T47D (cell line): Measurements from ENCODE around the gene HOXB1.

Experiments used
- DNase-seq, 2 experiments: peaks; one replicate each; pipeline versions ENCODE4 v3.0.0 to v3.0.0-alpha.2; 2011 to 2012; ENCODE audit warnings: low read depth in 1 of 2, low spot score in 1 of 2
- JUND ChIP-seq: IDR thresholded peaks from 2 replicates; pipeline ENCODE4 v1.6.1; 2012; ENCODE audit warnings: low read depth
- in situ Hi-C: cut with HindIII; loops from 2 replicates; pipeline ENCODE4 v1.10.0; 2016; ENCODE audit warnings: low sequenced_read_pairs, low pct_unique_long_range_greater_than_20kb

The HOXB1 gene

DNA sequence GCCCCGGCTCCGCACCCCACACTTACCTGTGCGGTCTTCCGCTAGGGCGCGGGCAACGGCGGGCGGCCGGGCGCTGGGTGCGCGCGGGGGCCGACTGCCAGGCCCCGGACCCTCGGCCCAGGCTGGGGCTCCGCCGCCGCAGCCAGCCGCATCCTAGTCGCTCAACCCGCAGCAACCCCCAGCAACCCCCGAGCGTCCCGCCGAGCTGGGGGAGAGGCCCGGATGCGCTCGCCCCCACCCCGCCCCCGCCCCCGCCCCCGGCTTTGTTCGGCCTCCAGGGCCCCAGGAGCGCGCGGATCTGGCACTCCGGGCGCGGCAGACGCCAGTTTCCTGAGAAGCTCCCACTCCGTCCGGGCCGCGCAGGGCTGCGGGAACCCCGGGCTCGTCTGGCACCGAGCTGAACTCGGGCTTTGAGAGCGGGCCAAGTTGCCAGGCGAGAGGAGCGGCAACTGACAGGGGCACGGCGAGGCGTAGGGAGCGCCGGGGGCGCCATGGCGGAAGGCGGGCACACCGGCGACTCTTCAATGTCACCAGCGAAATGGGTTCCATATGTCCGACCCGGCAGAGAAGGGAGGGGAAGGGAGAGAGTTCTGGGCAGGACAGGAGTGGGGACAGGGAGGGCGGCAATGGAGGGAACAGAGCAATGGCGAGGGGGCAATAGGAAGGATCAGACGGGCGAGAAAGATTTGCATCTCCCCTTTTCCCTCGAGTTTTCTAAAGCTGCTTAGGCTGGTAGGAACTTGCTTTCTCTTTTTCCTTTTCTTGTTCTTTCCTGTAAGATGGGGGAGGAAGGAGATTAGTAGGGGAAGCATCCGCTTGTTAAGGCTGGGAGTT is 33.6 kb upstream of the HOXB1 start:
- TF ChIP-seq JUND, result no peak
- peak in 1 of 2 experiments; percentile 54 for DNase-seq
- in situ Hi-C loops, result no loop called here

GRCh38 chr17:48563867-48564187 is 33.0 kb upstream of the HOXB1 start:
- no peak for DNase-seq
- in situ Hi-C loops, result no loop called here
- no peak for TF ChIP-seq JUND

DNA sequence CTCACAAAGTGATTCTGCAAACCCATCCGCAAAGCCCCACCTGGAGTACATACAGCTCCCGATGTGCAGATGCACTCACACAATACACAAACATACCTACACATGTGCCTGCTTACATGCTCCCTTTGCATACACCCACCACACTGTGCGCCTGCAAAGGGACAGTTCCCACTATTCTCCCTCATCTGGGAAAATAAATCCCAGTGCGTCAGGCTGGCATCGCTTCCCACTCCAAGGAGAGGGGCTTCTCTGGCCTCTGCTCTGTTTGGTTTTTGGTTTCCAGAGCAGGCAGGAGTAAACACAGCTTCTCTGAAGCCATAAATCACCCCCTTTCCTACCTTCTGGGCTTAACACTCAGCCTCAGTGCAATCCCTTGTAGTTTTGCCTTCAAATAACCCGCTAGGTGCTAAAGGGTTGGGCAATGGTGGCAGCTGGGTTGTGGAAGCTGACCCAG is 32.6 kb upstream of the HOXB1 start:
- no peak for TF ChIP-seq JUND
- no peak for DNase-seq
- in situ Hi-C loops, result no loop called here

GRCh38 chr17:48562934-48563333 is 32.1 kb upstream of the HOXB1 start:
- DNase-seq, result no peak
- in situ Hi-C loops, result no loop called here
- no peak for TF ChIP-seq JUND

DNA sequence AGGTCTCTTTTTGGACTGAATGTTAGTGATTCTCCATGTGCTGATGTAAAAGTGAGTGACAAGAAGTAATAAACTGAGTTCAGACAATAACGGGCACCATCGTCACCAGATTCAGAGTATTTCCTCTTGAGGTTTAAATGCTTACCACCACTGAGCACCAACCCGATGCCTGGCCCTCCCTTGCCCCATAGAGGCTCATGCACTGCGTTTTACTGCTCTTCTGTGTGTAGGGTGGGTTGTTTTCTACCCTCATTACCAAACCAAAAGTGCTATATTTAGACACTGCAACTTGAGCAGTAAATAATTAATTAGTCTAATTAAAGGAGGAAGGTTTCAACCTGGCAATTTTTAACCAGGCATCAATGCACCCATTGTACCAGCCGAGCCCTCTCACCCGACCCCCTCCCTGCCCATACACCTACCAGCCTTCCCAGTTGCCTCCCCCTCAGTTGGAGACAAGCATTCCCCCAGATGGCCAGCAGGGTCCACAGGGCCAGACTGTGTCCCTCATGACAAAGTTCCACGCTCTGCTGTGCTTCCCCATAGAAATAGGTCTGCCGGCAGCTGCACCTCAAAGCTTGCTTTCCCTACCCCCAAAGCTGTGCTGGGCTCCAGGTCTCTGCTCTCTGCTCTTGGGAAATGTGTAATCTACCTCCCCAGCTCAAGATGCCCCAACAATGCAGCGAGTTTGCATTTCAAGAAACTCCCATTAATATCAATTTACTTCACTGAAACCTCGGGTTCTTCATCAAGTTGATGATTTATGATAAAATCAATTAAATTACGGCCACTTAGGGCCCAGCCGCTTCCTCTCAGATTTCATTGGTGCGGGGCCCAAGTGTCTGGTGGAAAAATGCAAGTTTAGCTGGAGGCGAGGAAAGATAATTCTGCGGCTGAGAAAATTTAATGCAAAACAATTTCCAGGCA is 31.3 kb upstream of the HOXB1 start:
- in situ Hi-C loops, result no loop called here
- TF ChIP-seq JUND, result no peak
- DNase-seq, result no peak

DNA sequence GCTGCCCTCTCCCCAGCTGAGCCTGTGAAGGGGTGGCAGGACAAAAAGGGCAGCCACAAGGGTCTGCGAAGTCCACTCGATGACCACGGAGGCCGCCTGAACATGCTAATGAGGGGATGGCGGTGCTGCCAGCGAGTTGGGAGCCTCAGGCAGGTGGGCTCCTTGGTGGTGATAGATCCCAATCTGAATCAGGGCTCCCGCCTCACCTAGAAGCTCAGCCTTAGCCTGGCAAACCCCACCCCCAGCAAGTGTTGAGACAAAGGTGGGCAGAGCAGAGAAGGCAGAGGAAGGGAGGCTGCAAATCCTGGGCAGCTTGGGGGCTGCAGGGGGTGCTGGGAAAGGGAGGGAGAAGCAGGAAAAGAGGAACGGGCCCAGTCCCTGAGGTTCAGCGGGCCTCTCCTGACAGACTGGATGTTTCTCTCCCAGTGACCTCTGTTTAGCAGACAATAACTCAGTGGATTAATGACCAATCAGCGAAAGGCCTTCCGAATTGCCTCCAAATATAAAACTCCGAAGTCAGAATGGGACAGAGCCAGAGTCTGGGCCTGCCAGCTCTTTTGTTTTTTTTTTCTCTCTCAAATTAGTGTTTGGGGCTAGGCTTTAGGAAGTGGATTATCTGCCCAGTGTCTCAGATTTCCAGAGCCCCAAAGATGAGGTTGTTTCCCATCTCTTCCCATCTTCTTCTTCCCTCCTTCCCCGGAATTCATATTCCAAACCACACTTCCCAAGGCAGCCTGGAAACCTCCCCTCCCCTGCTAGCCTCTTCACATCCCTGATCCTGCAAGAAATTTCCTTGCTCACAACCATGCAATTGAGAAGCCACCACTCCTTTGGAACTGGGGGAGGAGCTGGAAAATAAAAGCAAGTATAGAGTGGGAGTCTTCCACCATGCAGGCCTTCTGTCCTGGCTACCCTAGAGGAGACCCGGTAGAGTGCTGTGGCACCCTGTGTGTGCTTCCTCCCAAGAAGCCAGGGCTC is 29.3 kb upstream of the HOXB1 start:
- in situ Hi-C loops, result no loop called here
- no peak for TF ChIP-seq JUND

GRCh38 chr17:48559122-48559839 is 28.5 kb upstream of the HOXB1 start:
- in situ Hi-C loops, result no loop called here
- TF ChIP-seq JUND, result no peak
- DNase-seq, result no peak

More for the DNA sequence above, 29.3 kb upstream of the HOXB1 start:
- DNase-seq, result no peak

DNA sequence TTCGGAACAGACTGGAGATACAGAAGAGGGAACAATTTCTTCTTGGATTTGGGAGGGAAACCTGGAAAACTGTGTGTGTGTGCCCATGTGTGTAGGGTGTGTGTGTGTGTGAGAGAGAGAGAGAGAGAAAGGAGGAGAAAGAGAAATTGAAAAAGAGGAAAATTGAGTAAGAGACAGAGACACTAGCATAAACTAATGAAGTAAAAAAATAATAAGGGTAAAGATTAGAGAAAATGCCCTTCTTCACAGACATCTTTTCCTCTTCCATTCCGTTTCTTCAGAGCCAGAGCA is 28.0 kb upstream of the HOXB1 start:
- DNase-seq, result no peak
- no peak for TF ChIP-seq JUND
- in situ Hi-C loops, result no loop called here

DNA sequence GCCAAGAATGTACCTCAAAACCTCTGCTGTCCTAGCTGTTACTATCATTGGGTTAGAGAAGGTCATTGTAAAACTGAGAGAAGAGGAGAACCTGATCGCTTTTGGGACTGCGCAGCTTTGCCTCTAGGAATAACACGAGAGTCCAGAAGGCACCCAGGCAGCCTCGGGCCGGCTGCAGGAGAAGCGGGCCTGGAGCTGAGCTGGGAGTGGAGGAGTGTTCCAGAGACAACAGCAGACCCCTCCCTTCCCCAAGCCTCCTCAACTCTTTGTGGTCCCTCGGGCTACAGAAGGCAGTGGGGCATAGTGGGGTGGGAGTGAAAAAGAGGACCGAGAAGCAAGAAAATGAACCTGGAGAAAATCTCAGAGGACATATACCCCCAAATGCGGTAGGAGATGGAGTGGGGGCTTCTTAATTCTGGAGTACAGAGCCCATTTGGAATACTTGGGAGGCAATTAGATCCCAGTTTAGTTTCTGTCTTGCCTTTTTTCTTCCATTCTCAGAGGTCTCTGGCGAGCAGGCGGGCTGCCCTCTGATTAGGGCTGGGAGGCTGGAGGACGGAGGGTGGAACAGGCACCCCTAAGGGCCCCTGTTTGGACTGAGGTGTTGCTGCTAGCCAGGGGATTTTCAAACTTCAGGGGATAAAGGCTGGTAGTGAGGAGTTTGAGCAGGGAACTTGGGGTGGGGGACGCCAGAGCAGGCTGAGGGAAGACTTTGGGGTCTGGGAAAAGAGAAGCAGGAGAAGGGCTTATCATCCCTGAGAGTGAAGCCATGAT is 27.4 kb upstream of the HOXB1 start:
- no peak for TF ChIP-seq JUND
- in situ Hi-C loops, result no loop called here
- DNase-seq, result no peak

DNA sequence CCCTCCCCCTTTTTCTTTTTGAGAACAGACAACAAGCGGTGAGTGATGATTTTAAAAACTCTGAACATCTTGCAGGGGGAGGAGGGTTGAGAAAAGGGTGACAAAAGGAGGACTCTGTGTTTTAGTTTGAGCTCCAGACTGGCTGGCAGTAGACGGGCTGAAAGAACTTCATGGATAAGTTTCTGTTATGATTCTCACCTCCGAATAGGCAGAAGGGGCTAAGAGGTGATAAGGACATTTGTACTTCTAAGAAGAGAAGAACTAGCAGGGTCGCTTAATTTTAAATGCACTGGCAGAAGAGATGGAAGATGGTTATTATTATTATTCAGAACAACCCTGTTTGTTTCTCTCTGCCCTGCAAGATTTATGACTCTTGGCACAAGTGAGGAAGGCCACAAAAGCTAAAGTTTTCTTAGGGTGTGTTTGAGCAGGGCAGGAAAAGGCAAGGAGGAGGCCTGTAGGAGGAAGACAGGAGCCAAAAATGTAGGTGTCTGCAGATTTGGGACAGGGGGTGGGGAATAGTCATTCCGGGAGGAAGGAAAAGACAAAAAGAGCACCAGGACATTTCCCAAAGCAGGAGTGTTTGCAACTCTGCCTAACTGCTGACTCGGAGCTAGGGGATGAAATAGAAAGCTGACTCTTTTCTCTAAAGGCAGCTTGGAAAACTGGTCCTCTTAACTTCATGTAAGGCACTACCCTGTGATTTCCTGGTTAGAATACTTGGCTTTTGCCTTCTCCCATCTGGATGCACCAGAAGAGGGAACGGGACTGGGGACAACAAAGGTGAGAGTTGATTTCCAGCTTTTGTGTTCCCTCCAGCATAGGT is 26.0 kb upstream of the HOXB1 start:
- TF ChIP-seq JUND, result no peak
- DNase-seq, result peak in 1 of 2 experiments; percentile 71
- in situ Hi-C loops, result no loop called here
